ENCODE measurements around the gene HOXB6. TPM values are rescaled to one million over a fixed set of nuclear protein-coding genes. Genes with fewer than 3 reads are reported as not detected.

HOXB6 gene
- total and polyA plus RNA-seq, 9 donors = 0.25 to 10.3 (median 1.2) TPM

GRCh38 chr17:48546137-48546923, 58.5 kb downstream of the HOXB6 start:
- Histone ChIP-seq H3K27ac (no peak overlapping the region), H3K27me3 (no peaks in the 10 kb centered on the region), H3K4me1 (ENCODE audit: insufficient read depth) (no peaks in the 10 kb centered on the region), H3K9me3 (peaks cover 0 to 4% of the 10 kb centered on the region in 2 donors), H3K36me3 (no peaks in the 10 kb centered on the region), H3K4me3 (no peak overlapping the region)
- intact Hi-C loops (cut with DNase I) = loop anchor here in 1 of 4 donors (5.0 kb wide), 1 partner anchor 1606 kb away; the partner anchor contains the start of gene PPP1R9B
- TF ChIP-seq POLR2A (IDR thresholded peaks at IDR 0.05) (no peak), CTCF (IDR thresholded peaks at IDR 0.05) (no peak), EP300 (IDR thresholded peaks at IDR 0.05) (no peak)
- WGBS, 3 donors = 37 to 45% (median 45%) methylated on average over 10 of the region's 10 CpGs
- DNase-seq = no peak

MicroRNA genes within 50 kb of the gene (microRNA counts, 767-probe panel; counts per million panel counts)
- 530 counts per million, percentile 78 among the panel's probes with 10 or more counts for microRNA hsa-miR-10a-5p

Small RNA genes within 50 kb of the gene (microRNA-seq; reads per million reads assigned to microRNA genes)
- gene MIR196A1 = 0 to 0.36 (median 0) reads per million in 3 donors

Small RNA genes within 50 kb of the gene (small RNA-seq; reads per million reads assigned to genes)
- not detected for gene MIR196A1

Other genes with a start within 250 kb of the HOXB6 start
- gene SKAP1, start 174.8 kb downstream of the HOXB6 start, total RNA-seq = 1 to 10 TPM in 5 of 7 donors, under 1 TPM in 1, not detected in 1; 0.30 to 6.0 (median 2.4) TPM
- 1 to 10 TPM in 1 of 2 donors, under 1 TPM in 1; 0.70 to 4.8 TPM for gene SKAP1, start 174.8 kb downstream of the HOXB6 start, polyA plus RNA-seq
- not detected for gene HOXB1, start 74.0 kb downstream of the HOXB6 start, total RNA-seq
- not detected for gene HOXB1, start 74.0 kb downstream of the HOXB6 start, polyA plus RNA-seq
- 10 to 100 TPM in 1 of 7 donors, 1 to 10 TPM in 6; 1.5 to 24.5 (median 7.0) TPM for gene HOXB2, start 59.9 kb downstream of the HOXB6 start, total RNA-seq
- 1 to 10 TPM; 1.2 to 9.1 TPM for gene HOXB2, start 59.9 kb downstream of the HOXB6 start, polyA plus RNA-seq
- 1 to 10 TPM in 3 of 7 donors, under 1 TPM in 4; 0.18 to 3.4 (median 0.87) TPM for gene HOXB4, start 26.6 kb downstream of the HOXB6 start, total RNA-seq
- gene HOXB4, start 26.6 kb downstream of the HOXB6 start, polyA plus RNA-seq = 1 to 10 TPM in 1 of 2 donors, under 1 TPM in 1; 0.13 to 1.3 TPM
- 10 to 100 TPM in 2 of 7 donors, 1 to 10 TPM in 3, under 1 TPM in 2; 0.43 to 10.7 (median 2.7) TPM for gene HOXB3, start 14.7 kb downstream of the HOXB6 start, total RNA-seq
- gene HOXB3, start 14.7 kb downstream of the HOXB6 start, polyA plus RNA-seq = 1 to 10 TPM in 1 of 2 donors, under 1 TPM in 1; 0.48 to 4.7 TPM
- 1 to 10 TPM in 2 of 7 donors, under 1 TPM in 4, not detected in 1; 0.20 to 2.8 (median 0.66) TPM for gene HOXB5, start 11.2 kb downstream of the HOXB6 start, total RNA-seq
- gene HOXB5, start 11.2 kb downstream of the HOXB6 start, polyA plus RNA-seq = under 1 TPM; 0.04 to 0.53 TPM
- gene HOXB7, start 6.0 kb upstream of the HOXB6 start, total RNA-seq = 1 to 10 TPM in 4 of 7 donors, under 1 TPM in 3; 0.23 to 2.9 (median 1.3) TPM
- 1 to 10 TPM in 1 of 2 donors, under 1 TPM in 1; 0.48 to 6.9 TPM for gene HOXB7, start 6.0 kb upstream of the HOXB6 start, polyA plus RNA-seq
- 1 to 10 TPM in 2 of 7 donors, under 1 TPM in 2, not detected in 3; 0.17 to 2.5 (median 0.97) TPM for gene HOXB8, start 10.3 kb upstream of the HOXB6 start, total RNA-seq
- under 1 TPM in 1 of 2 donors, not detected in 1; 0.28 TPM for gene HOXB8, start 10.3 kb upstream of the HOXB6 start, polyA plus RNA-seq
- gene HOXB9, start 21.4 kb upstream of the HOXB6 start, total RNA-seq = under 1 TPM in 4 of 7 donors, not detected in 3; 0.10 to 0.36 (median 0.12) TPM
- under 1 TPM in 1 of 2 donors, not detected in 1; 0.27 TPM for gene HOXB9, start 21.4 kb upstream of the HOXB6 start, polyA plus RNA-seq
- gene PRAC1, start 117.5 kb upstream of the HOXB6 start, total RNA-seq = not detected
- not detected for gene PRAC1, start 117.5 kb upstream of the HOXB6 start, polyA plus RNA-seq
- gene PRAC2, start 118.2 kb upstream of the HOXB6 start, total RNA-seq = not detected
- gene PRAC2, start 118.2 kb upstream of the HOXB6 start, polyA plus RNA-seq = not detected
- under 1 TPM in 1 of 7 donors, not detected in 6; 0.38 TPM for gene HOXB13, start 123.8 kb upstream of the HOXB6 start, total RNA-seq
- not detected for gene HOXB13, start 123.8 kb upstream of the HOXB6 start, polyA plus RNA-seq
- 1 to 10 TPM in 1 of 7 donors, under 1 TPM in 3, not detected in 3; 0.17 to 3.8 (median 0.52) TPM for gene TTLL6, start 212.2 kb upstream of the HOXB6 start, total RNA-seq
- gene TTLL6, start 212.2 kb upstream of the HOXB6 start, polyA plus RNA-seq = under 1 TPM; 0.06 to 0.47 TPM
- 100 to 1,000 TPM in 6 of 7 donors, 10 to 100 TPM in 1; 72.1 to 180 (median 159) TPM for gene CALCOCO2, start 226.0 kb upstream of the HOXB6 start, total RNA-seq
- 100 to 1,000 TPM in 1 of 2 donors, 10 to 100 TPM in 1; 75.4 to 239 TPM for gene CALCOCO2, start 226.0 kb upstream of the HOXB6 start, polyA plus RNA-seq

Data from ovary (tissue), 9 donors.